Urinary bladder (tissue), 4 donors: Measurements from ENCODE around the gene CPXM2. TPM values are rescaled to one million over a fixed set of nuclear protein-coding genes. Genes with fewer than 3 reads are reported as not detected.

Experiments
- DNase-seq: peaks from one replicate; pipeline ENCODE4 v3.0.0-alpha.2; 2015; ENCODE audit errors: extremely low spot score
- H3K27ac ChIP-seq: one replicate; pipeline ENCODE4 v1.5.1; 2013; ENCODE audit warnings: low read depth, mild to moderate bottlenecking, moderate library complexity
- H3K36me3 ChIP-seq: one replicate; pipeline ENCODE4 v1.6.1; 2013; ENCODE audit warnings: mild to moderate bottlenecking, moderate library complexity; ENCODE audit not compliant: insufficient read depth
- H3K4me1 ChIP-seq: one replicate; pipeline ENCODE4 v1.6.1; 2013; ENCODE audit warnings: mild to moderate bottlenecking, moderate library complexity; ENCODE audit not compliant: insufficient read depth
- H3K4me3 ChIP-seq: one replicate; pipeline ENCODE4 v1.5.1; 2013; ENCODE audit warnings: low read depth, low read length
- WGBS: extraction: QIAGEN DNeasy Blood & Tissue Kit; methylation state at CpG from one replicate; pipeline ENCODE4 v1.1.7; 2013; 5-methylcytosine and 5-hydroxymethylcytosine counted together
- polyA plus RNA-seq: library from polyadenylated mRNA; stranded (reverse); fragments of 200-250 nt; gene quantifications from one replicate; pipeline ENCODE4 v1.2.3, GENCODE V29; 2013
- total RNA-seq: library from RNA; depleted of rRNA; stranded (reverse); fragments of >200 nt; gene quantifications from one replicate; pipeline ENCODE4 v1.2.3, GENCODE V29; 2014
- donor health status: healthy with polysubstance abuse.
- donor health status: healthy.

The CPXM2 gene
- total and polyA plus RNA-seq, 2 donors, result 12.3 to 48.1 TPM

GRCh38 chr10:123841115-123841514, 50.5 kb downstream of the CPXM2 start:
- no peak overlapping the region for H3K4me3 ChIP-seq
- H3K27ac ChIP-seq, result no peak overlapping the region
- H3K4me1 ChIP-seq, result no peaks in the 10 kb centered on the region
- H3K36me3 ChIP-seq, result no peaks in the 10 kb centered on the region
- WGBS, result 76% methylated on average over 9 of the region's 9 CpGs
- no peak for DNase-seq

DNA sequence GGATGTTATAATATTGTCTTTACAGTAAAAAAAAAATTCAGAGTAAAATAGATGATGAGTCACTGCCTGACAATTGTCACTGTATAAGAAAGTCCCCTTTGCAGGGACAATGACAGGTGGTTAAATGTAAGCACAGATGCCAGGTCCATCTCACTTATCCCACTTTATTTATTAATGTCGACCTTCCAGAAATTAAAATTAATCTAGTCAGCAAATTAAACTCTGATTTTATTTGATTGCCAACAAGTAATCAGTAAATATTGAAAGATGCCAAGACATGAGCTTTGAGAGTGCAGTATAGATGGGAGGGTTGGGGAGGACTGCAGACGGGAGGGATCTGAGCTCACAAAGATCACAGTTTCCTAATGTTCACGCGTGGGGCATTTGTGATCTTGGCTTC, 50.9 kb downstream of the CPXM2 start:
- DNase-seq, result no peak
- H3K4me1 ChIP-seq, result no peaks in the 10 kb centered on the region
- H3K4me3 ChIP-seq, result no peak overlapping the region
- 82% methylated on average over 4 of the region's 4 CpGs for WGBS
- no peaks in the 10 kb centered on the region for H3K36me3 ChIP-seq
- no peak overlapping the region for H3K27ac ChIP-seq

DNA sequence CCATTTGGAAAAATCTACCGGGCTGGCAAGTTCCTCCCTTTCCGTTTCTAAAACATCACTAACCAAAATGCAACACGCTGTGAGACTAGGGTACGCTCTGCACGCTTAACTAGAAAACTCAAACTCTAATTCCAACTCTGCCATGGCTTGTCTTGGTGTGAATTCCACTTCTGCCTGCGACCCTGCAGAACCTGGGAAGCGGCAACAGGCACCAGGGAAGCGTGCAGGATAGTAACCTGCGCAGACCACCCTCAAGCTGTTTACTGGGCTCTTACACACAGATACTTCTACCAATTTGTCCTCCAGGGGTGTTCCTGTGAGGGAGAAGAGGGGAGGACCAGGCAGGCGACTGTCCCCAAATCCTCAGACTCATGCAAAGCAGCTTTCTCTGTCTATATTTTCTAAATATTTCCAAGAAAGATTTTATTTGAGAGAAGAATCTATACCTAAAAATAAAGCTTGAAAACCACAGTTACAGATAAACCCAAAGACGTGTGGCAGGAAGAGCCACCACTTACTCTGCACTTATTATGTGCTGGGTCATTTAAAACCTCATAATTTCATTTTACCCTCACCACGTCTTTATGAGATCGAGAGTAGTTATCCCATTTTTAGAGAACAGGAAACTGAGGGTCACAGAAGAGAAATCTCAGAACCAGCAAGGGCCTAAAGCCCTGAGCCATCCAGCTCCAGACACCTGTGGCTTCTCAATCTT, 52.9 kb downstream of the CPXM2 start:
- Histone ChIP-seq H3K4me3 (no peak overlapping the region), H3K27ac (no peak overlapping the region), H3K36me3 (no peaks in the 10 kb centered on the region), H3K4me1 (no peaks in the 10 kb centered on the region)
- DNase-seq, result no peak
- WGBS, result 83% methylated on average over 13 of the region's 13 CpGs

- H3K27ac ChIP-seq, result no peak overlapping the region
- no peaks in the 10 kb centered on the region for H3K36me3 ChIP-seq
- no peaks in the 10 kb centered on the region for H3K4me1 ChIP-seq
- no peak for DNase-seq
- no peak overlapping the region for H3K4me3 ChIP-seq
- 91% methylated on average over 6 of the region's 6 CpGs for WGBS
Observed at GRCh38 chr10:123837756-123838155, 53.9 kb downstream of the CPXM2 start.

GRCh38 chr10:123836418-123837145, 55.0 kb downstream of the CPXM2 start:
- 83% methylated on average over 6 of the region's 6 CpGs for WGBS
- no peak overlapping the region for H3K27ac ChIP-seq
- no peaks in the 10 kb centered on the region for H3K4me1 ChIP-seq
- no peak for DNase-seq
- no peaks in the 10 kb centered on the region for H3K36me3 ChIP-seq
- H3K4me3 ChIP-seq, result no peak overlapping the region

- DNase-seq, result no peak
- 41% methylated on average over 5 of the region's 5 CpGs for WGBS
- Histone ChIP-seq H3K4me3 (no peak overlapping the region), H3K4me1 (no peaks in the 10 kb centered on the region), H3K27ac (no peak overlapping the region), H3K36me3 (no peaks in the 10 kb centered on the region)
Observed at GRCh38 chr10:123835575-123835974, 56.0 kb downstream of the CPXM2 start.

DNA sequence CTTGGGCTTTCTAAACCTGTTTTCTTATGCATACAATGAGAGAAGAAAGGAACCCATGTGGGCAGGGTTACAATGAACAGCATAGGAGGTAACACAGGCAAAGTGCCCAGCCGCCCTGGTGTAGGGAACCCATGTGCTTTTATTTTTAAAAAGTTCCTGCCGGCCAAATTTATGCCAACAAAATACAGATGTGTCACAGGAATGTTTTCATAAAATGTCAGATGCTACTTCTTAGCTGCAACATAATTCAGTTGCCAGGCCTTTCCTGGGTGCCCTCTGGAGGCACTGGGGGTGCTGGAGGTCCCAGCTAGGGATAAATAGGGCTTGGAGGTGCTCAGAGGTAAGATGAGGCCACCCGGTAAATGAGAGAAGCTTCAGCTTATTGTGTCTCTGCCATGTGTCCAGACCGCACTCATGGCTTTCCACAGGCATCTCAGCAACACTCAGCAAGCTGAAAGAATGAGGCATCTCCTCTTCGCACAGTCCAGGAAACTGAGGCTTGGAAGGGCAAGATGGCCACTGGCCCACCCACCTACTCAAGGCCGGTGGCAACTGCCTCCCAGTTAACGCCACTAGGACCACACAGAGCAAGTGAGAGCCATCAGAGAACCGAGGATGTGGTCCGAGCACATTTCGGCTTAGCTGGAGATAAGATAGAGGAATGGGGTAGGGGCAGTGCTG, 58.3 kb downstream of the CPXM2 start:
- 87% methylated on average over 10 of the region's 10 CpGs for WGBS
- H3K36me3 ChIP-seq, result no peaks in the 10 kb centered on the region
- H3K4me1 ChIP-seq, result no peaks in the 10 kb centered on the region
- DNase-seq, result no peak
- no peak overlapping the region for H3K27ac ChIP-seq
- H3K4me3 ChIP-seq, result no peak overlapping the region

GRCh38 chr10:123831259-123831658, 60.3 kb downstream of the CPXM2 start:
- H3K36me3 ChIP-seq, result no peaks in the 10 kb centered on the region
- no peak overlapping the region for H3K4me3 ChIP-seq
- no peaks in the 10 kb centered on the region for H3K4me1 ChIP-seq
- 88% methylated on average over 3 of the region's 3 CpGs for WGBS
- no peak overlapping the region for H3K27ac ChIP-seq
- DNase-seq, result no peak

DNA sequence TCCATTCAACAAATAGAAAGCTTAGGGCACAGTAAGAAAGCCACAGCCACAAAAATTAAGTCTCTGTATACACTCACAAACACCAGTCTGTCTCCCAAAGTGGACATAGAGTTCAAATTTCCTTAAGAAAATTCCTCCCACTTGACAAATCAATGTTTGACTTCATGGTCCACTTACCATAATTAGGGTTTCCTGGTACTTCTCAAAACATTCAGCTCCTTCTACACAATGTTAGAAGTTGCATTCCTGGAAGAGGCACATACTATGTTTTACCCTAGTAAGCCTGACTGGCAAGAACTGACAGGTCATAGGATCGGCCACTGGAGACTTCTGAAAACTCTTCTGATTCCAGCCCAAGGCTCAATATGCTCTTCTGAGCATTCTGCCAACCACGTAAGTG, 70.5 kb downstream of the CPXM2 start:
- H3K4me1 ChIP-seq, result no peaks in the 10 kb centered on the region
- H3K36me3 ChIP-seq, result no peaks in the 10 kb centered on the region
- H3K27ac ChIP-seq, result no peak overlapping the region
- 81% methylated on average over 2 of the region's 2 CpGs for WGBS
- H3K4me3 ChIP-seq, result no peak overlapping the region
- no peak for DNase-seq

DNA sequence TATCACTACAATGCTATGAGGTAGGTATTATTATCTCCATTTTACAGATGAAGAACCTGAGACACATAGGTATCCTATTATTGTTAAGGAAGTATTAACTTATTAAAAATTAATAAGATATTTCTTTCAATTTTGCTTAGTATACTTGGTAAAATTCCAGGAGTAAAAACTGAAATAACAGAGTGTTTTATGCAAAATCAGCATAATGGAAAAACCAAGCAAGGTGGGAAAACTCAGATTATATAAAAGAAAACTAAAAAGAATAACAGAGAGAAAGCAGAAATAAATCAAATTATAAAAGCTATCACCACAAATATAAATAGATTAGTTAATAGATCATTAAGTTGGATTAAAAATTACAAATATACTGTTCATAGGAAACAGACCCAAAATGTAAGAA, 82.0 kb downstream of the CPXM2 start:
- H3K4me3 ChIP-seq, result no peak overlapping the region
- no peaks in the 10 kb centered on the region for H3K4me1 ChIP-seq
- no peak overlapping the region for H3K27ac ChIP-seq
- no peaks in the 10 kb centered on the region for H3K36me3 ChIP-seq
- no peak for DNase-seq

DNA sequence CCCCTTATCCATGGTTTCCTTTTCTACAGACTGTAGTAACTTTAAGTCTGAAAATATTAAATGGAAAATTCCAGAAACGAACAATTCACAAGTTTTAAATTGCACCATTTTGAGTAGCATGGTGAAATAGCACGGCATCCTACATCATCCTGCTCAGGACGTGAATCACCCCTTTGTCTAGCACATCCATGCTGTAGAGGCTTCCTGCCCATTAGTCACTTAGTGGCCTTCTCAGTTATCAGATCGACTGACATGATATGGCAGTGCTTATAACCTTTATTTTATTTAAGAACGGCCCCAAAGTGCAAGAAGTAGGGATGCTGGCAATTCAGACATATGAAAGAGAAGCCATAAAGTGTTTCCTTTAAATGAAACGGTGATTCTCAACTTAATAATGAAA, 82.7 kb downstream of the CPXM2 start:
- WGBS, result 62% methylated on average over 6 of the region's 6 CpGs

GRCh38 chr10:123808286-123808685, 83.3 kb downstream of the CPXM2 start:
- no peak for DNase-seq
- Histone ChIP-seq H3K27ac (no peak overlapping the region), H3K4me1 (no peaks in the 10 kb centered on the region), H3K4me3 (no peak overlapping the region), H3K36me3 (no peaks in the 10 kb centered on the region)
- WGBS, result 52% methylated on average over 2 of the region's 2 CpGs

More for the DNA sequence above, 82.7 kb downstream of the CPXM2 start:
- Histone ChIP-seq H3K4me3 (no peak overlapping the region), H3K4me1 (no peaks in the 10 kb centered on the region), H3K36me3 (no peaks in the 10 kb centered on the region), H3K27ac (no peak overlapping the region)
- no peak for DNase-seq

- WGBS, result 13% methylated on average over 5 of the region's 5 CpGs
- no peaks in the 10 kb centered on the region for H3K4me1 ChIP-seq
- no peak overlapping the region for H3K4me3 ChIP-seq
- H3K27ac ChIP-seq, result no peak overlapping the region
- no peak for DNase-seq
- H3K36me3 ChIP-seq, result no peaks in the 10 kb centered on the region
Observed at GRCh38 chr10:123807444-123808035, 84.1 kb downstream of the CPXM2 start.

DNA sequence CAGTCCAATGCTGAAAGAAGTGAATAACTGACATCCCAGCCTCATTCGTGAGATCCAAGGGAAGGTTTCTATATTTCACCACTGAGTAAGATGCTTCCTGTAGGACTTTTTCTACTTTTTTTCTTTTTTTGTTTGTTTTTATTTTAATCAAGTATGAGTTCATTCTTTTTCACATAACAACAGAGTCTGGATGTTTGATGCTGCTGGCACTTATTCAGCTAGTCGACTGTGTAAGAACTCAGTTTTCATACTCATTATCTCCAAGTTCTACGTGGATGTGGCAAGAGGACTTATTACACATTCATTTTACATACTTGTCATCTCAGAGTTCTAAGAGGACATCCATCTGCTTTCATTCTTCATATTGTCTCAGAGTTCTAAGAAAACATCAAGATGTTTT, 86.9 kb downstream of the CPXM2 start:
- no peak for DNase-seq
- Histone ChIP-seq H3K27ac (no peak overlapping the region), H3K36me3 (no peaks in the 10 kb centered on the region), H3K4me3 (no peak overlapping the region), H3K4me1 (no peaks in the 10 kb centered on the region)
- 56% methylated on average over 3 of the region's 3 CpGs for WGBS
